Erythroblast (primary cell): Measurements from ENCODE around the gene SLC1A5.

ENCODE experiments used
- GATA1 ChIP-seq: IDR thresholded peaks from 2 replicates; pipeline ENCODE4 v1.6.1; 2011; ENCODE audit warnings: low read depth, mild to moderate bottlenecking, control low read depth, low read length, moderate library complexity
- POLR2A ChIP-seq: IDR thresholded peaks from 2 replicates; pipeline ENCODE4 v1.6.1; 2011; ENCODE audit warnings: mild to moderate bottlenecking, low read length

DNA sequence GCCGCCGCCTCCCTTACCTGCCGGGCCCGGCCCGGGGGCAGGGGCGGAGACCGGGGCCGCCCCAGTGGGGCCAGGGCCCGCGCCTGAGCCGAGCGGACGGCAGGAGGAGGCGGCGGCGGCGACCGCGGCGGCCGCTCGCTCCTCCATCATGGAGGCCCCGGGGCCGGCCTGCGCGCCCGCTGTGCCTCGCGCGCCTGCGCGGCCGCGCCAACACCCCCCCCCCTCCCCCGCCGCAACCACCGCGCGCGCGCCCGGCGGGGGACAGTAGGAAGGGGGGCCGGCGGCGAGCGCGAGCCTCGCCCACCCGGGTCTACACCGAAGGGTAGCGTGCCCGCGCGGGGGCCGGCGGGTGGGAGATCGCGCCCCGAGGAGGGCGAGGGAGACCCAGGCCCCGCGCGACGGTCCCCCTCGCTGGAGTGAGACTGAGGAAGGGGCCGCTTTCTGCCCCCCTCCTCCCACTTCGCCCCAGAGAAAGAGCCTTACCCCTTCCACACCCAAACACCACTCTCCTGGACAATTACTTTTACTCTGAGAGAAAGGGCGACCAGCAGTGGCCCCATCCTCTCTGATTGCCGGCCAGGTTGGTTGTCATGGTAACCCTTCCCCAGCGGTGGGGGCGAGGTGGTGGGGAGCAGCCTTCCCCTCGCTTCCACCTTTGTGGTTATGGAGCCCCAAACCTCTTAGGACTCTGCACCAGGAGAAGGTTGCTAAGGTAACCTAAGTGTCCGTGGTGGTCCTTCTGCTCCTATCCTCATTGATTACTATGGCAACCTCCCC lies 41.9 kb downstream of the SLC1A5 start, which contains the start of gene STRN4:
- TF ChIP-seq POLR2A = no peak
- no peak for TF ChIP-seq GATA1
